Measurements from ENCODE around the gene BRINP2.
"Not testable (repeated sequence)": the region's sequence is repeated elsewhere in the genome, so short reads cannot be mapped to it uniquely, and the experiment has no call there.

BRINP2 gene

GRCh38 chr1:177307771-177308170, 137.0 kb downstream of the BRINP2 start:
- H3K4me3 Mint-ChIP-seq: no peak overlapping the region
- ATAC-seq (replicated peaks) (no peak), DNase-seq (no peak)
- no peaks in the 10 kb centered on the region for H3K27me3 Mint-ChIP-seq
- no peak overlapping the region for H3K27ac Mint-ChIP-seq
- H3K9me3 Mint-ChIP-seq: peaks cover 8 to 10% of the 10 kb centered on the region in 2 donors
- no peaks in the 10 kb centered on the region for H3K36me3 Mint-ChIP-seq (ENCODE audit: insufficient read depth)
- no peaks in the 10 kb centered on the region for H3K4me1 Mint-ChIP-seq (ENCODE audit: low read depth in 2 of 2)

DNA sequence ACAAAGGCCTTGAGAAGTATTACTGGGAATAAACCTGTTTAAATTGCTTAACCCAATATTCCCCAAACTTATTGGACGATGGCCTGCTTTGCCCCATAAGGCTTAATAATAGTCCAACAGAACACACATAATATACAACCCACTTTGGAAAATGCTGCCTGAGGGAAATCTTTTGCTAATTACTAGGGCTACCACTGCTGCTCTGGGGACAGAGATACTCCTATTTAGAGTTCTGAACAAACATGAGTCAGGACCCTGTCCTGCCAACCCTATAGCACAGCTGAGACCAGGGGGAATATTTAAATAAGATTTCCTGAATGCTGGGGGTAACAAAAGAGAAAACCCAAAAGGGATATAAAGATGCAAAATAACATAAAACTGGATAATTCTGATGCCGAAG, 139.1 kb downstream of the BRINP2 start:
- no peaks in the 10 kb centered on the region for H3K27me3 Mint-ChIP-seq
- peaks cover 0 to 4% of the 10 kb centered on the region in 2 donors for H3K9me3 Mint-ChIP-seq
- ATAC-seq (replicated peaks) (no peak), DNase-seq (no peak)
- H3K36me3 Mint-ChIP-seq (ENCODE audit: insufficient read depth): no peaks in the 10 kb centered on the region
- H3K4me3 Mint-ChIP-seq: no peak overlapping the region
- H3K4me1 Mint-ChIP-seq (ENCODE audit: low read depth in 2 of 2): no peaks in the 10 kb centered on the region
- no peak overlapping the region for H3K27ac Mint-ChIP-seq

DNA sequence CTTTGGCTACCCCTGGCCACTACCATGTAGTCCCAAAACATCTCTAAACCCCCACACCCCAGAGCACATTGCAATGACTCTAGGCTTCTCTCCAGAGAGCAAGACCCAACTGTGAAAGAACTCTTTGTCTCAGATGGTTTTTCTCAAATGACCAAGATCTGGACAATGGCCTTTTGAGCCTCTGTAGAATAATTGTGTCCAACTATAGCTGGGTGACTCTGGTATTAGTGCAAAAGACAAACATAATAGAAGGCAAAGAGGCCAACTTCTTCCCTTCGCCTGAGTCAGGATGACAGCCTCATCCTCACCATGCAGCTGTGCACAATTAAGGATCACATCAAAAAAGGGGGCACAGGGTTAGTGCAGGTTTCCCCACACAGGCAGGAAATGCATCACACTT, 139.6 kb downstream of the BRINP2 start:
- no peaks in the 10 kb centered on the region for H3K4me1 Mint-ChIP-seq (ENCODE audit: low read depth in 2 of 2)
- DNase-seq (no peak), ATAC-seq (replicated peaks) (no peak)
- H3K9me3 Mint-ChIP-seq: peaks cover 0 to 4% of the 10 kb centered on the region in 2 donors
- no peaks in the 10 kb centered on the region for H3K27me3 Mint-ChIP-seq
- no peak overlapping the region for H3K27ac Mint-ChIP-seq
- no peaks in the 10 kb centered on the region for H3K36me3 Mint-ChIP-seq (ENCODE audit: insufficient read depth)
- H3K4me3 Mint-ChIP-seq: no peak overlapping the region

DNA sequence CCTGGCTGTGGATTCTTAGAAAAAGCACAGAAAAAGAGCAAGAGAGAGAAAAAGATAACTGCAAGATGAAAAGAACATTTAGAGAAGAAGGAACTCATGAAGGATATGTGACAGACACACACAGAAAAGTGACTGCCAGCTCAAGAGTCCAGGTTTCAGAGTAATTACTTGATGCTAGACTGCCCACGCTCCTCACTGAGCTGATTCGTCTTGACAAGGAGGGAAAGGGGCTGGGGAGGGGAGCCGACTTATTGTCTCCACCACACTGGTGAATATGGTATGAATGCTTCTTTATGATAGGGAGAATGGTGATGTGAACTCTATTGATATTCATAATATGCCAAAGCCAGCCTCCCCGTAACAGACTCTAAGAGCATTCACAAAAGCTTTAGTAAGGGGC, 140.4 kb downstream of the BRINP2 start:
- H3K9me3 Mint-ChIP-seq: no peaks in the 10 kb centered on the region
- ATAC-seq (replicated peaks) (no peak), DNase-seq (no peak)
- H3K27me3 Mint-ChIP-seq: no peaks in the 10 kb centered on the region
- H3K4me1 Mint-ChIP-seq (ENCODE audit: low read depth in 2 of 2): no peaks in the 10 kb centered on the region
- H3K27ac Mint-ChIP-seq: no peak overlapping the region
- no peaks in the 10 kb centered on the region for H3K36me3 Mint-ChIP-seq (ENCODE audit: insufficient read depth)
- H3K4me3 Mint-ChIP-seq: no peak overlapping the region

GRCh38 chr1:177311586-177311985, 140.8 kb downstream of the BRINP2 start:
- H3K4me3 Mint-ChIP-seq: no peak overlapping the region
- no peaks in the 10 kb centered on the region for H3K9me3 Mint-ChIP-seq
- ATAC-seq (replicated peaks) (no peak), DNase-seq (no peak)
- H3K36me3 Mint-ChIP-seq (ENCODE audit: insufficient read depth): no peaks in the 10 kb centered on the region
- H3K27me3 Mint-ChIP-seq: no peaks in the 10 kb centered on the region
- H3K27ac Mint-ChIP-seq: no peak overlapping the region
- no peaks in the 10 kb centered on the region for H3K4me1 Mint-ChIP-seq (ENCODE audit: low read depth in 2 of 2)

- ATAC-seq (replicated peaks): no peak
- peaks cover 0 to 13% of the 10 kb centered on the region in 2 donors for H3K9me3 Mint-ChIP-seq
- H3K4me3 Mint-ChIP-seq: no peak overlapping the region
- H3K36me3 Mint-ChIP-seq (ENCODE audit: insufficient read depth): no peaks in the 10 kb centered on the region
- H3K27ac Mint-ChIP-seq: no peak overlapping the region
- no peaks in the 10 kb centered on the region for H3K27me3 Mint-ChIP-seq
- no peak for DNase-seq
- H3K4me1 Mint-ChIP-seq (ENCODE audit: low read depth in 2 of 2): no peaks in the 10 kb centered on the region
These were observed 144.5 kb downstream of the BRINP2 start for GRCh38 chr1:177315261-177315660.

- H3K27ac Mint-ChIP-seq: no peak overlapping the region
- H3K4me3 Mint-ChIP-seq: no peak overlapping the region
- no peak for DNase-seq
- H3K4me1 Mint-ChIP-seq (ENCODE audit: low read depth in 2 of 2): no peaks in the 10 kb centered on the region
- H3K9me3 Mint-ChIP-seq: peaks cover 0 to 13% of the 10 kb centered on the region in 2 donors
- H3K27me3 Mint-ChIP-seq: no peaks in the 10 kb centered on the region
- H3K36me3 Mint-ChIP-seq (ENCODE audit: insufficient read depth): no peaks in the 10 kb centered on the region
- no peak for ATAC-seq (replicated peaks)
These were observed 145.0 kb downstream of the BRINP2 start for GRCh38 chr1:177315761-177316160.

DNA sequence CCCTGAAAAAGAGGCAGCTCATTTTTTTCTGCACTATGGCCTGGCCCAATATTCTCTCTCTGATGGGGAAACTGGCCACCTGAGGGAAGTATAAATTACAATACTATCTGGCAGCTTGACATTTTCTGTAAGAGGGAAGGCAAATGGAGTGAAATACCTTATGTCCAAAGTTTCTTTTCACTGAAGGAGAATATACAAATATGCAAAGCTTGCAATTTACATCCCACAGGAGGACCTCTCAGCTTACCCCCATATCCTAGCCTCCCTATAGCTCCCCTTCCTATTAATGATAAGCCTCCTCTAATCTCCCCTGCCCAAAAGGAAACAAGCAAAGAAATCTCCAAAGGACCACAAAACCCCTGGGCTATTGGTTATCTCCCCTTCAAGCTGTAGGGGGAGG, 150.7 kb downstream of the BRINP2 start:
- H3K9me3 Mint-ChIP-seq: peaks cover 2 to 13% of the 10 kb centered on the region in 2 donors
- not testable (repeated sequence) for H3K36me3 Mint-ChIP-seq (ENCODE audit: insufficient read depth); H3K27ac Mint-ChIP-seq; ATAC-seq (replicated peaks); DNase-seq; H3K4me3 Mint-ChIP-seq; H3K4me1 Mint-ChIP-seq (ENCODE audit: low read depth in 2 of 2); H3K27me3 Mint-ChIP-seq

DNA sequence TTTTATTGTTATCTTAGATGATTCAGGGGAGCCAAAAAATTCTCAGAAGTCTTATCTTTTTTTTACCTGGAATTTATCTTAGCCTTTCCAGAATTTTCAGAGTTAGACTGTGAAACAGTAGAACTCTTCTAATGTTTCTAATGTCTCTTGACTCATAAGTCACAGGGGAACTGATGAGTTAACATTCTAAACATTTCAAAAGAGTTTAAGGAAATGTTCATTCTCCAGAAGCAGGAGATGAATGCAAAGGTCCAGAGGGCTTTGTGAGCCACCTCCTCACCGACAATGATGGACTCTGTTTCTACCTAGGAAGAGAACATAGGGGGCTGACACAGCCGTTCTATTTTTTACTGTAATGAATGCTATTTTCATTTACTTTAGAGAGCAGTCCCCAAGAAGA, 157.5 kb downstream of the BRINP2 start:
- Mint-ChIP-seq H3K27me3 (no peaks in the 10 kb centered on the region), H3K9me3 (peaks cover 3 to 12% of the 10 kb centered on the region in 2 donors), H3K4me1 (ENCODE audit: low read depth in 2 of 2) (no peaks in the 10 kb centered on the region), H3K36me3 (ENCODE audit: insufficient read depth) (no peaks in the 10 kb centered on the region), H3K27ac (no peak overlapping the region), H3K4me3 (no peak overlapping the region)
- DNase-seq (no peak), ATAC-seq (replicated peaks) (no peak)

DNA sequence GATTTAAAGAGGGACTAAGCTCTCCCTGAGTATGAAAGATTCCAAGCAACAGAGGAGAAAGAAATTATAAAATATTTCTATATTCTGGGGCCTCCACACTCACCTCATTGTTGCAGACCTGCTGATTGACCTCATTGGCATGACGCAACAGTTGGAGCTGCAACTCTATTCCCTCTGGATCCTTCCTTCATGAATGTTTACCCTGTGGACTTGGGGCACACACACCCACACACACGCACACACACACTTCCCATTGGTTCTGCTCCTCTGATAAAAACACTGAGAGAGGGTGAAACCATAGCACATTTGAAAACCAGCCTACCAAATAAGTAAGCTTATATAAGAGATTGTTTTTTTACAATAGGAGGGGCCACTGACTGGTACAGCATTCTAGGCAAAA, 159.1 kb downstream of the BRINP2 start:
- no peaks in the 10 kb centered on the region for H3K4me1 Mint-ChIP-seq (ENCODE audit: low read depth in 2 of 2)
- DNase-seq (no peak), ATAC-seq (replicated peaks) (no peak)
- H3K4me3 Mint-ChIP-seq: no peak overlapping the region
- no peaks in the 10 kb centered on the region for H3K27me3 Mint-ChIP-seq
- H3K36me3 Mint-ChIP-seq (ENCODE audit: insufficient read depth): no peaks in the 10 kb centered on the region
- peaks cover 3 to 12% of the 10 kb centered on the region in 2 donors for H3K9me3 Mint-ChIP-seq
- no peak overlapping the region for H3K27ac Mint-ChIP-seq

Data from effector memory CD8-positive, alpha-beta T cell (primary cell).